HG03342 (cell line): ENCODE measurements around the gene GOLGA6L10.
"Not testable (repeated sequence)": the region's sequence is repeated elsewhere in the genome, so short reads cannot be mapped to it uniquely, and the experiment has no call there.

Experiments
- ATAC-seq: cut with Tn5 transposase; IDR thresholded peaks from one replicate; pipeline ENCODE4 v1.9.1; 2021; ENCODE audit warnings: mild to moderate bottlenecking, moderate library complexity; ENCODE audit not compliant: unreplicated experiment

GOLGA6L10 gene

GRCh38 chr15:82301296-82302016, 47.8 kb downstream of the GOLGA6L10 start:
- ATAC-seq, result no peak

GRCh38 chr15:82300883-82301282, 48.4 kb downstream of the GOLGA6L10 start:
- no peak for ATAC-seq

- not testable (repeated sequence) for ATAC-seq
Measured at GRCh38 chr15:82300326-82300725, 48.9 kb downstream of the GOLGA6L10 start.

GRCh38 chr15:82299511-82299914, 49.8 kb downstream of the GOLGA6L10 start:
- ATAC-seq, result not testable (repeated sequence)

- ATAC-seq, result no peak
Measured at GRCh38 chr15:82298520-82298919, 50.8 kb downstream of the GOLGA6L10 start.

- ATAC-seq, result no peak
Measured at GRCh38 chr15:82298032-82298431, 51.2 kb downstream of the GOLGA6L10 start.

- ATAC-seq, result no peak
Measured at GRCh38 chr15:82297546-82297945, 51.7 kb downstream of the GOLGA6L10 start.

GRCh38 chr15:82294061-82294690, 55.1 kb downstream of the GOLGA6L10 start:
- ATAC-seq, result no peak

- no peak for ATAC-seq
Measured at GRCh38 chr15:82292271-82292670, 57.0 kb downstream of the GOLGA6L10 start.
